ENCODE data around the gene ADAMTS14.

ADAMTS14 gene

GRCh38 chr10:70742537-70743429 lies 70.5 kb downstream of the ADAMTS14 start:
- no peak for DNase-seq (ENCODE audit: low spot score)
- TF ChIP-seq CTCF (IDR thresholded peaks at IDR 0.05; ENCODE audit: extremely low read depth, missing control alignments): no peak

DNA sequence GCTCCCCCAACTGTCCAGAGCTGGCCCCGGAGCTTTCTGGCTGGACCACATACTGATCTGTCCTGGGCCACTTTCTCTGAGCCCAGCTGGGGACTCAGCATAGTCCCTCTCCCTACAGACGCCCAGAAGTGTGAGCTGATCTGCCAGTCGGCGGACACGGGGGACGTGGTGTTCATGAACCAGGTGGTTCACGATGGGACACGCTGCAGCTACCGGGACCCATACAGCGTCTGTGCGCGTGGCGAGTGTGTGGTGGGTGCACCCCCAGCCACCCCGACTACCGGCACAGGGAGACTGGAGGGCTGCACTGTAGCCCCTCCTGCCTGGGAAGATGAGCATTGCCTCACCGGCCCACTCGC lies 71.1 kb downstream of the ADAMTS14 start:
- no peak for DNase-seq (ENCODE audit: low spot score)
- no peak for TF ChIP-seq CTCF (IDR thresholded peaks at IDR 0.05; ENCODE audit: extremely low read depth, missing control alignments)

DNA sequence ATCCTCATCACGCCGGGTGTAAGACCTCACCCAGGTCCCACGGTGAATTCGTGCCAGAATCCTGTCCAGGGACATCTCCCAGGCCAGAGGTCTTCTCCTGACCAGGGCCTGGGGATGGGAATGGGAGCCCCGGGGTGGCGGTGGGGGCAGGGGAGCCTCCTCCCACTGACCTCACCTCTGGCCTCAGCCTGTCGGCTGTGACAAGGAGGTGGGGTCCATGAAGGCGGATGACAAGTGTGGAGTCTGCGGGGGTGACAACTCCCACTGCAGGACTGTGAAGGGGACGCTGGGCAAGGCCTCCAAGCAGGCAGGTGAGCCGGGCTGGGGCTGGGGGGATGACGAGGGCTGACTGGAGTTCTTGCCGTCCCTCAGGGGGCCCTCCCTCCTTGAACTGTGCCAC lies 71.6 kb downstream of the ADAMTS14 start:
- no peak for TF ChIP-seq CTCF (IDR thresholded peaks at IDR 0.05; ENCODE audit: extremely low read depth, missing control alignments)
- no peak for DNase-seq (ENCODE audit: low spot score)

DNA sequence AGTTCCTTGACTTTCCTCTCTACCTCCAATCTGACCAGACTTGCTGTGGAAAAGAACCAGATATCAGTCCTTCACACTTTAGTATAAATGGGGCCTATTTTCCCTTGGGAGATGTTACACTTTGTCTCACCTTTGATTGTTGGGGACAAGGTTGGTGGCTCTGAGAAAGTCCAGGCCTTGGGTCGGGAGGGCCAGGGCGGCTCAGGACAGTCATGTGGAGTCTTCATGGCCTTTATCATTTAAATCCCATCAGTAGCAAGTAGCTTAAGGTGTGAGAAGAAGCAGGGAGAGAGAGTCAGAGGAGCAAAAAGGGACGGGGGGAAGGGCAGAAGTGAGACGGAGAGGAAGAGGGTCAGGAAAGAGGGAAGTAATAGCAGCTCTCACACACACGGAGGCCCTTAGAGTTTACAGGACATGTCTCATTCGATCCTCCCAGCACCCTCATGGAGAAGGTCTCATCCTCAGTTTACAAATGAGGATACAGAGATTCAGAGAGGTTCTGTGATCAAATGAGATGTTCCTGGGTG lies 72.4 kb downstream of the ADAMTS14 start:
- TF ChIP-seq CTCF (IDR thresholded peaks at IDR 0.05; ENCODE audit: extremely low read depth, missing control alignments): no peak
- DNase-seq (ENCODE audit: low spot score): no peak

DNA sequence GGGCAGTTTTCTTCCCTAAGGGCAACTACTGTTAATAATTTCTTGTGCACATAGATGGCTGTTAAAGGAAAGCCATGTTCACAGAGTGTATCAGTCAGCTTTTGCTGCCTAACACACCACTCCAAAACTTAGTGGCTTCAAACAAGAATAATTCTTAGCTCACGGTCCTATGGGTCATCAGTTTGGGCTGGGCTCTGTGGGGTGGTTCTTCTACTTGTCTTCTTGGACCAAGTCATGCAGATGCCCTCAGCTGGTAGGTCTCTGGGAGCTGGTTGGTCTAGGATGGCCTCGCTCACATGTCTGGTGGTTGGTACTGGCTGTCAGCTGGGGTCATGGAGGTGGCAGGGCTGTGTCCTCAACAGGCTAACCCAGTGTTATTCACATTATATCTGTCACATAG lies 73.2 kb downstream of the ADAMTS14 start:
- no peak for TF ChIP-seq CTCF (IDR thresholded peaks at IDR 0.05; ENCODE audit: extremely low read depth, missing control alignments)
- no peak for DNase-seq (ENCODE audit: low spot score)

- TF ChIP-seq CTCF (IDR thresholded peaks at IDR 0.05; ENCODE audit: extremely low read depth, missing control alignments): no peak
- no peak for DNase-seq (ENCODE audit: low spot score)
These were observed 75.1 kb downstream of the ADAMTS14 start for GRCh38 chr10:70747192-70747965.

- no peak for TF ChIP-seq CTCF (IDR thresholded peaks at IDR 0.05; ENCODE audit: extremely low read depth, missing control alignments)
- DNase-seq (ENCODE audit: low spot score): no peak
These were observed 76.0 kb downstream of the ADAMTS14 start for GRCh38 chr10:70748305-70748704.
